Adrenal gland (tissue), 19 donors: ENCODE measurements around the gene PCDHA4. TPM values are rescaled to one million over a fixed set of nuclear protein-coding genes. Genes with fewer than 3 reads are reported as not detected.
A peak's percentile ranks its signal among the peaks of the same experiment; 100 is the strongest.

Experiments used
- DNase-seq, 7 donors: peaks; one replicate each; pipeline ENCODE4 v3.0.0-alpha.2; 2019 to 2020
- H3K27ac ChIP-seq, 5 donors: fragments of 200-600 bp; sonication (generic) in 4 of 5; 1 replicate in 3 of 5; 2 replicates in 2 of 5; pipeline versions ENCODE4 v1.5.1 to v1.8.0; 2016 to 2020; ENCODE audit warnings: mild to moderate bottlenecking in 1 of 5
- H3K27me3 ChIP-seq: fragments of 200-600 bp; 2 replicates; pipeline ENCODE4 v1.8.0; 2021
- H3K36me3 ChIP-seq, 2 donors: fragments of 200-600 bp; replicated peaks in 1 of 2; 1 replicate in 1 of 2; 2 replicates in 1 of 2; pipeline versions ENCODE4 v1.5.1 to v1.8.0; 2018 to 2022
- H3K4me1 ChIP-seq, 2 donors: fragments of 200-600 bp; replicated peaks in 1 of 2; 1 replicate in 1 of 2; 2 replicates in 1 of 2; pipeline versions ENCODE4 v1.5.1 to v1.8.0; 2018 to 2021
- H3K4me3 ChIP-seq, 4 donors: fragments of 200-600 bp; sonication (generic) in 3 of 4; one replicate each; pipeline ENCODE4 v1.5.1; 2016 to 2018
- H3K9me3 ChIP-seq, 3 donors: fragments of 200-600 bp; sonication (generic) in 1 of 3; replicated peaks in 1 of 3; 1 replicate in 2 of 3; 2 replicates in 1 of 3; pipeline versions ENCODE4 v1.5.1 to v1.8.0; 2016 to 2021
- POLR2A ChIP-seq, 2 donors: fragments of 450-650 bp; IDR thresholded peaks; one replicate each; pipeline ENCODE4 v1.6.1; 2017; ENCODE audit warnings: antibody characterized with exemption in 2 of 2, mild to moderate bottlenecking in 2 of 2, moderate library complexity in 1 of 2
- WGBS, 4 donors: extraction: QIAGEN DNeasy Blood & Tissue Kit in 2 of 4; methylation state at CpG; one replicate each; pipeline versions ENCODE4 v1.1.5 to v1.1.7; 2013 to 2017; 5-methylcytosine and 5-hydroxymethylcytosine counted together
- intact Hi-C, 2 donors: fragments of 100-400 bp; cut with DNase I; formaldehyde crosslinking; loops; one replicate each; pipeline versions ENCODE4 v1.14.1 to v1.15.0; 2022 to 2023
- long read RNA-seq, 10 donors: library from polyadenylated mRNA in 3 of 10; unstranded in 2 of 10; stranded (forward) in 1 of 10; transcript quantifications; one replicate each; pipeline ENCODE4 v2.0.0 and lab custom pipeline, GENCODE V29; 2021 to 2026
- polyA plus RNA-seq, 3 donors: library from polyadenylated mRNA; stranded (reverse); fragments of 200-250 nt in 2 of 3; fragments of 350-450 nt in 1 of 3; fragmentation: Illumina TruSeq in 1 of 3; extraction: RNeasy Lipid Tissue Mini Kit (QIAGEN cat#74804) in 1 of 3; gene quantifications; one replicate each; pipeline ENCODE4 v1.2.3, GENCODE V29; 2013 to 2014
- total RNA-seq, 9 donors: library from RNA; depleted of rRNA in 4 of 9; stranded (reverse); fragments of >200 nt in 4 of 9; fragments of 120-200 nt in 1 of 9; fragmentation: NEBNext Ultra II Directional in 1 of 9; extraction: Animal tissue kit (Norgen Biotek cat#: 25700) in 1 of 9; gene quantifications; one replicate each; pipeline versions ENCODE4 v1.1.0 to v1.2.4, GENCODE V29; 2013 to 2023
- TF ChIP-seq, protein P1 (sequence below), 6 experiments: fragments of 450-650 bp in 4 of 6; fragments of 200-600 bp in 2 of 6; sonication (generic) in 1 of 6; IDR thresholded peaks; 1 replicate in 5 of 6; 2 replicates in 1 of 6; pipeline versions ENCODE4 v1.5.1 to v1.8.0; 2016 to 2021; ENCODE audit warnings: antibody characterized with exemption in 6 of 6, mild to moderate bottlenecking in 2 of 6, moderate library complexity in 1 of 6
- donor health status: healthy with polysubstance abuse.
- donor health status: Bipolar disorder and iron deficiency.
- donor health status: DM: yes; HTN: yes; CAD: no.
- donor health status: DM: no; HTN: no; CAD: no.
- donor health status: DM: no; HTN: no; CAD: no.
- donor health status: DM: yes; HTN: yes; CAD: no.

Gene PCDHA4
- total RNA-seq (under 1 TPM; 0.04 to 0.96 (median 0.28) TPM), polyA plus RNA-seq (under 1 TPM; 0.08 to 0.33 (median 0.10) TPM)
- long read RNA-seq, donor 1, result 0 reads
- long read RNA-seq, donor 2, result 0 reads
- long read RNA-seq, donor 3, full-length matches to known transcripts, result 2 of 2 reads
- long read RNA-seq, donor 3, partial matches to known transcripts, result 0 of 2 reads
- long read RNA-seq, donor 3, other reads (novel, unspliced or antisense), result 0 of 2 reads
- long read RNA-seq, donor 4, result 0 reads
- long read RNA-seq, donor 5, result 0 reads
- long read RNA-seq, donor 6, result 0 reads
- long read RNA-seq, donor 7, result 0 reads
- long read RNA-seq, donor 8, full-length matches to known transcripts, result 1 of 1 reads
- long read RNA-seq, donor 8, partial matches to known transcripts, result 0 of 1 reads
- long read RNA-seq, donor 8, other reads (novel, unspliced or antisense), result 0 of 1 reads
- long read RNA-seq, donor 9, result 0 reads
- long read RNA-seq, donor 10, full-length matches to known transcripts, result 1 of 1 reads
- long read RNA-seq, donor 10, partial matches to known transcripts, result 0 of 1 reads
- long read RNA-seq, donor 10, other reads (novel, unspliced or antisense), result 0 of 1 reads

GRCh38 chr5:140806834-140807775 lies at the start of gene PCDHA4:
PCDHA4 (plus strand) TSS chr5:140807068.
- no peaks in the 10 kb centered on the region for H3K27me3 ChIP-seq
- no peak for TF ChIP-seq POLR2A (IDR thresholded peaks at IDR 0.05)
- TF ChIP-seq, protein P1, sequence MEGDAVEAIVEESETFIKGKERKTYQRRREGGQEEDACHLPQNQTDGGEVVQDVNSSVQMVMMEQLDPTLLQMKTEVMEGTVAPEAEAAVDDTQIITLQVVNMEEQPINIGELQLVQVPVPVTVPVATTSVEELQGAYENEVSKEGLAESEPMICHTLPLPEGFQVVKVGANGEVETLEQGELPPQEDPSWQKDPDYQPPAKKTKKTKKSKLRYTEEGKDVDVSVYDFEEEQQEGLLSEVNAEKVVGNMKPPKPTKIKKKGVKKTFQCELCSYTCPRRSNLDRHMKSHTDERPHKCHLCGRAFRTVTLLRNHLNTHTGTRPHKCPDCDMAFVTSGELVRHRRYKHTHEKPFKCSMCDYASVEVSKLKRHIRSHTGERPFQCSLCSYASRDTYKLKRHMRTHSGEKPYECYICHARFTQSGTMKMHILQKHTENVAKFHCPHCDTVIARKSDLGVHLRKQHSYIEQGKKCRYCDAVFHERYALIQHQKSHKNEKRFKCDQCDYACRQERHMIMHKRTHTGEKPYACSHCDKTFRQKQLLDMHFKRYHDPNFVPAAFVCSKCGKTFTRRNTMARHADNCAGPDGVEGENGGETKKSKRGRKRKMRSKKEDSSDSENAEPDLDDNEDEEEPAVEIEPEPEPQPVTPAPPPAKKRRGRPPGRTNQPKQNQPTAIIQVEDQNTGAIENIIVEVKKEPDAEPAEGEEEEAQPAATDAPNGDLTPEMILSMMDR (IDR thresholded peaks at IDR 0.05), result peak in 2 of 6 experiments; percentile 3 to 15
- WGBS, 4 donors, result 14 to 30% (median 16%) methylated on average over 27 to 39 of the region's 47 CpGs
- no peak for DNase-seq
- H3K36me3 ChIP-seq, result no peaks in the 10 kb centered on the region
- intact Hi-C loops, result no loop called here
- no peaks in the 10 kb centered on the region for H3K9me3 ChIP-seq
- no peaks in the 10 kb centered on the region for H3K4me1 ChIP-seq
- H3K27ac ChIP-seq, result no peak within 1 kb of the TSS
- no peak within 1 kb of the TSS for H3K4me3 ChIP-seq

DNA sequence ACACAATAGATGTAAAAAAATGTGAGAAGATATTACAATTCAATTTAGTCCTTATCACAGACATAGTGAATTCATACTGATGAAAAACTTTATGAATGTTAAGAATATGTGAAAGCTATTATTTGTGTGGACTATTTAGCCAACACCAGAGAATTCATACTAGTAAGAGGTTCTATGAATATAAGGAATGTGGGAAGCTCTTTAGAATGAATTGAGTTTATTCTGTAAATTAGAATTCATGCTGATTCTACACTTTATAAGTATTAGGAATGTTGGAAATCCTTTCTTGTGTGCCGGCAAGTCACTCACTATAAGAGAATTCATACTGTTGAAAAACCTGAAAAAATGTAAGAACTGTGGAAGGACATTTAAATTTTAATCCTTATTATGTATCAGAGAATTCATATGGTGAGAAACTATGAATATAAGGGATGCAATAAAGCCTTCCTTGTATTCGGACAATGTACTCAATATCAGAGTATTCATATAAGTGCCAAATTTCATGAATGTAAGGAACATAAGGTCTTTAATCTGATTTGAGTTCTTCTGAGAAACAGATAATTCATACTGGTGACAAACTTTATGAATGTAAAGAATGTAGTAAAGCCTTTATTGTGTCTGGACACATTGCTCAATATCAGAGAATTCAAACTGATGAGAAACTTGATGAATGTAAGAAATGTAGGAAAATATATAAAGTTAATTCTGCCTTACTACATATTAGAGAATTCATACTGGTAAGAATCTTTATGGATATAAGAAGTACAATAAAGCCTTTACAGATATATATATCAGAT lies 42.5 kb upstream of the PCDHA4 start:
- no peak for TF ChIP-seq POLR2A (IDR thresholded peaks at IDR 0.05)
- TF ChIP-seq, protein P1 (IDR thresholded peaks at IDR 0.05), result no peak
- Histone ChIP-seq H3K4me3 (no peak overlapping the region), H3K4me1 (no peaks in the 10 kb centered on the region), H3K36me3 (no peaks in the 10 kb centered on the region), H3K9me3 (peaks cover 2 to 80% (median 3%) of the 10 kb centered on the region in 3 donors), H3K27me3 (no peaks in the 10 kb centered on the region), H3K27ac (no peak overlapping the region)
- no peak for DNase-seq
- intact Hi-C loops, result no loop called here
- 79 to 86% (median 81%) methylated on average over 2 of the region's 2 CpGs for WGBS, 4 donors

DNA sequence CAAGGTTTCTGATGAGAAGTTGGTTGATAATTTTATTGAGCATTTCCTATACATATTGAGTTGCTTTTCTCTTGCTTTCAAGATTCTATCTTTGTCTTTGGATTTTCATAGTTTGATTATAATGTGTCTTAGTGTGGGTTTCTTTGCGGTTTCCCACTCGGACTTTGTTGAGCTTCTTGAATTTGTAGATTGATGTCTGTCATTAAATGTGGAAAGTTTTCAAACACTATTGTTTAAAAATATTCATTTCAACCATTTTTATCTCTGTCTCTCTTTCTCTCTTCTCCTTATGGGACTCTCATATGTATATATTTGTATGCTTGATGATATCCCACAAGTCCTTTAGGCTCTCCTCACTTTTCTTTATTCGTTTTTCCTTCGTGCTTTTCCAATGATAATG lies 39.4 kb upstream of the PCDHA4 start:
- no peak for DNase-seq
- no peaks in the 10 kb centered on the region for H3K27me3 ChIP-seq
- peaks cover 3 to 85% (median 18%) of the 10 kb centered on the region in 3 donors for H3K9me3 ChIP-seq
- no peaks in the 10 kb centered on the region for H3K4me1 ChIP-seq
- TF ChIP-seq POLR2A (IDR thresholded peaks at IDR 0.05), result no peak
- TF ChIP-seq, protein P1 (IDR thresholded peaks at IDR 0.05), result no peak
- WGBS, 4 donors, result 79 to 87% (median 82%) methylated on average over 4 of the region's 4 CpGs
- H3K36me3 ChIP-seq, result no peaks in the 10 kb centered on the region
- H3K4me3 ChIP-seq, result no peak overlapping the region
- no peak overlapping the region for H3K27ac ChIP-seq
- intact Hi-C loops, result no loop called here
